GM18951 (cell line): ENCODE measurements around the gene TENT4A.

Experiments used
- POLR2A ChIP-seq: IDR thresholded peaks from 4 replicates; pipeline ENCODE4 v1.6.1; 2011; ENCODE audit warnings: mild to moderate bottlenecking; ENCODE audit not compliant: insufficient read length, insufficient read depth; ENCODE audit errors: extremely low read depth
- in situ Hi-C: fragments of 300-500 bp; cut with MboI; formaldehyde crosslinking; loops from one replicate; pipeline ENCODE4 v1.12.0; 2022; ENCODE audit warnings: low sequenced_read_pairs, mixed read lengths, inconsistent platforms; ENCODE audit not compliant: unreplicated experiment

The TENT4A gene

DNA sequence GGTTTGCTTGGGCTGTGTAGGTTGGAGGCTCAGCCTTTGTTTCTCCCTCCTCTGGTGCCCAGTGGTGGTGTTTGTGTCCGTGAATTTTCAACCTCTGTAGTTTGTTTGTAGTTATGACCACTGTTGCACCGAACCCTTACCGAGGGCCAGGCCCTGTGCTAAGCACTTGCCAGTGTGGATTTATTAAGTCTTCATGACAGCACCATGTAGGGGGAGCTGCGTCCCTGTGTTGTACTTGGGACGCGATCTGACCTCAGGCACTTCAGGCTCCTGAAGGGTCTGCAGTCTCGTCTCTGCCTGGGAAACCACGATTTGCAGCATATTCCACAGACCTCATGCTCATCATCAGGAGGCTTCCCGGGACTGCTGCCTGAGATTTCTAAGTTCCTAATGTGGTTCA is 12.8 kb downstream of the TENT4A start:
- in situ Hi-C loops = loop anchor here (25.0 kb wide), 1 partner anchor 1239 kb away; no protein-coding TSS in a partner anchor
- no peak for TF ChIP-seq POLR2A

GRCh38 chr5:6727231-6727630 is 14.0 kb downstream of the TENT4A start:
- in situ Hi-C loops = loop anchor here (25.0 kb wide), 1 partner anchor 1240 kb away; no protein-coding TSS in a partner anchor
- TF ChIP-seq POLR2A = no peak

DNA sequence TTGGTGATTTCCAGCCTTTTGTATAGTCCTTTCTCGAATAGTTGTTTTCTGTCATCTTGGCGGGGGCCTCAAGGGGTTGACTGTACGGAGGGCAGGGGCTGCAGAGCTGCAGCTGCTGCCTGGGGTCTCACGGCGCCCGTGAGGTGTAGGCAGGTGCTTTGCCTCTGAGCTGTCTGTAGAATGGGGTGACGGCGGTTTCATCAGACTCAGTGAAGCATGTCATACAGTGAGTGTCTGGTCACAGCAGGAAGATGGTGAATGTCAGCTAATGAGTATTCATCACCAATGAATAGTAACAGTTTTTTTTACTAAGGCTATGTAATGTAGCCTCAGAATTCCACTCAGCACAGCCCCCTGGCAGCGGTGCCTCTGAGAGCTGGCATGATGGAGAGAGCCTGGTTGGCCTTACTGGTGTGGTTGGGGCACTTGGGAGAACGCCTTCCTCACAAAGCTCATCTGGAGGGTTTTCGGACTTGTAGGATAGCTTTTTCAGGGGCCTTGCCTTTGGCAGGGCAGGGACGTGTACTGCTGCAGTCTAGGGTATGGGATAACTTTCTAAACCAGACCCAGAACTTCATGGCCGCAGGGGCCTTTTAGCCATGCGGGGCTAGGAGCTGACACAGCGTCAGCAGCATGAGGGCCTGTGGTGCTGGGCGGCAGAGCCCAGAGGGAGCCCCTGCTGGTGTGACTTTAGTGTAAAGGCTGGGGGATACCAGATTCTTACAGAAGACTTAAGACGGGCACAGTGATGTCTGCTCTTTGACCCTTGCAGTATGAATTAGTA is 15.0 kb downstream of the TENT4A start:
- in situ Hi-C loops = loop anchor here (25.0 kb wide), 1 partner anchor 1241 kb away; no protein-coding TSS in a partner anchor
- TF ChIP-seq POLR2A = peak; percentile 7

GRCh38 chr5:6728795-6729183 is 15.6 kb downstream of the TENT4A start:
- in situ Hi-C loops = loop anchor here (25.0 kb wide), 1 partner anchor 1241 kb away; no protein-coding TSS in a partner anchor
- TF ChIP-seq POLR2A = no peak

DNA sequence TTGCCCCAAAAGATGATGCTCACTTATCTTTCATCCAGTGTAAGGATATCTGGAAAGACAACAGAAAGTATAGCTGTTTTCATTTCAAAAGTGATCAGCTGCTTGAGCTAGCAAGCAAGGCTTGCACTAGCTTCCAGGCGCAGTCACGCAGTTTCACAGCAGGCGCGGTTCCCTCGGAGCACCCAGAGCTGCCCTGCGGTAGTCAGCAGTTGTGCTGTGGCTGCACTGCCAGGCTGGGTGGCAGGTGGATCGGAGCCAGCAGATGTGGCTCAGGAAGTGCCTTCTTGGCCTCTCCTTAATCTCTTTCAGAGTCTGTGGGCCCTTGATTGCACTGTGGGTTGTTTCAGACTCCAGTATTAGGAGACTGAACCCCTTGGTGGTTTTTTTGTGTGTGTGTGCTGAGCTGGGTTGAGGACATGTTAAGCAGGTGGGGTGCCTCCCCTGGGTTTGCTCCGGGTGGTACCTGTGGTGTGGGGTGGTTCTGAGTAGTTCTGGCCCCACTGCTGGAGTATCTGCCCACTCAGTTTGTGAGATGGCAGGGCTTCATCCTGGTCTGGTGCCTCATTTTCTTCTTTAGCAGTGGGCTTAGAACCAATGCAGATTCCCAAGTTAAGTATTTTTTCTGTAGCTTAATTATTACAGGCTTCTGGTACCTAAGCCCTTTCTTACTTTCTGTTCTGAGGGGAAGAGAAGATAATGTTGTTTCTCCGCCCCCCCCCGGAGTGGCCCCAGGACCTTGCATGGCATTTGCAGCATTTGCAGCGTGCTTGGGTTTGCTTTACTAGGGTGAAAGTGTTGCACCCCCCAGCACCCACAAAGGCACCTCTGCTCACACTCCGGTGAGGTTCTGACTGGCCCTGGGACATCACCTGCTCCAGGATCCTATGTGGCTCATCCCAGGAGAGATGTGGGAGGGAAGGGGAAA is 16.4 kb downstream of the TENT4A start:
- in situ Hi-C loops = loop anchor here (10.0 to 25.0 kb wide), 3 partner anchors 85 to 1242 kb away; no protein-coding TSS in a partner anchor
- TF ChIP-seq POLR2A = no peak

GRCh38 chr5:6730407-6730806 is 17.2 kb downstream of the TENT4A start:
- in situ Hi-C loops = loop anchor here (10.0 to 25.0 kb wide), 3 partner anchors 86 to 1243 kb away; no protein-coding TSS in a partner anchor
- TF ChIP-seq POLR2A = no peak

DNA sequence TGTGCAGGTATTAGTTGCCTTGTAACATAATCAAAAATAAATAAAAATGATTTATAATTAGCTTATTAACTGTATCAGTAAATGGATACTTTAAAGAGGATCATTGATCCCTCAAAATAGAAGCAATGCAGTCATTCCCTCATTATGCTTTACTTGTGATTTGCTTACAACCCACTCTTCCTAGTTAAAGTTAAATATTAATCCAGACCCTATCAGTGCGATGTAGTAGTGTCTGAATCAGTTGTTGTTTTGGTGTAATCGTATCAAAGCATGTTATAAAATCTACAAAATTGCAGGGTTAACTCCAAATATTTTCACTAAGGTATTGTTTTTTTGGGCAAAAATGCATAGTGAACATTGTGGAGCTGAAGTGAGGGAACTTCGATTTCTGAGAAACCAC is 17.6 kb downstream of the TENT4A start:
- no peak for TF ChIP-seq POLR2A
- in situ Hi-C loops = loop anchor here (10.0 to 25.0 kb wide), 3 partner anchors 86 to 1244 kb away; no protein-coding TSS in a partner anchor

GRCh38 chr5:6731465-6732237 is 18.4 kb downstream of the TENT4A start:
- in situ Hi-C loops = loop anchor here (10.0 to 25.0 kb wide), 3 partner anchors 87 to 1244 kb away; no protein-coding TSS in a partner anchor

DNA sequence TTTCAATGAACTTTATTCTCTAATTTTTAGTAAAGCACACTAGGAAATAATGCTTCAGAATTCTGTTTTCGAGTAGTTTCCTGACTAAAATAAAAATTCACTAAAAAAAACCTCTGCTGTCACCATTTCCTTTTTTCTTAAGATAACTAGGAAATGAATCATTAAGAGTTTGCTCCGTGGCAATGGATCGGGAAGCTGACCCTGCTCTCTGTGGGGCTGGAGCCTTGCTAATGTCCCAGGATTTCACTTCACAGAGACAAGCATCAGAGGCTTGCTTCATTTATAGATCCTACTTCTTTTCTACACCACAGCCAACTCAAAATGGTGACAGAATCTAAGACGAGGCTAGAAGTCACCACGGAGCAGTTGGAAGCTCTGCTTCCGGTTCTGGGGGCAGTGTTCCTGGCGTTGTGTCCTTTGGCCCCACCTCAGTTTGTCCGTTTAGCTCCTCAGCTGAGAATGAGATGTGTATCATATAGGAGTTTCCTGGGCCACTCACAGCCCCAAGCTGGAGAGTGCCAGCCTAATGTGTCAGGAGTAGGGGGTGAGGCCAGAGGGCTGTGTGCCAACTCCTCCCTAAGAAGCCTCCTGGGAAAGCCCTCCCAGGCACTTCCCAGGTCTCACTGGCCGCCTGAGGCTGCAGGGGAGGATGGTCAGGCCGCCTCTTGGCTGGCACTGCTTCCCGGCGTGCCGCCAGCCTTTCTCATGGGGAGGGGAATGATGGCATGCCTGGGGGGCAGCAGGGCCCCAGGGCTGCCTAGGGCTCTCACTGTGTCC is 19.6 kb downstream of the TENT4A start:
- in situ Hi-C loops = loop anchor here (10.0 to 25.0 kb wide), 3 partner anchors 88 to 1246 kb away; no protein-coding TSS in a partner anchor
- no peak for TF ChIP-seq POLR2A

More at GRCh38 chr5:6731465-6732237, 18.4 kb downstream of the TENT4A start:
- no peak for TF ChIP-seq POLR2A

GRCh38 chr5:6733411-6734242 is 20.4 kb downstream of the TENT4A start:
- TF ChIP-seq POLR2A = no peak
- in situ Hi-C loops = loop anchor here (10.0 to 25.0 kb wide), 3 partner anchors 89 to 1246 kb away; no protein-coding TSS in a partner anchor
